Left cardiac atrium (tissue), 4 donors: Measurements from ENCODE around the gene PRSS2. TPM values are rescaled to one million over a fixed set of nuclear protein-coding genes. Genes with fewer than 3 reads are reported as not detected.

ENCODE experiments used
- ATAC-seq, 2 donors: fragments of 200-7000 bp; cut with Tn5 transposase; one replicate each; pipeline ENCODE4 v1.9.1; 2020; ENCODE audit warnings: mild to moderate bottlenecking in 2 of 2, moderate library complexity in 2 of 2
- DNase-seq: peaks from one replicate; pipeline ENCODE4 v3.0.0-alpha.2; 2020
- intact Hi-C, 2 donors: fragments of 100-400 bp; cut with DNase I; formaldehyde crosslinking; loops; one replicate each; pipeline versions ENCODE4 v1.14.1 to v1.15.1; 2022 to 2023
- total RNA-seq, 2 donors: library from RNA; stranded (reverse); fragmentation: NEBNext Ultra II Directional; extraction: Animal tissue kit (Norgen Biotek cat#: 25700); gene quantifications; one replicate each; pipeline ENCODE4 v1.2.1, GENCODE V29; 2021
- donor health status: DM: no; HTN: yes; CAD: no.
- donor health status: DM: no; HTN: yes; CAD: no; lungs with severe emphysema.
- donor health status: DM: yes; HTN: yes; CAD: no.
- donor health status: Dilated cardiomyopathy.

Gene PRSS2
- total RNA-seq, 2 donors from 2014 or later: not detected

GRCh38 chr7:142796501-142797390, 26.0 kb downstream of the PRSS2 start:
- DNase-seq (no peak), ATAC-seq (peak; percentile 17 to 31)
- intact Hi-C loops: loop anchor here in 1 of 2 donors (10.0 kb wide), 1 partner anchor 58 kb away; the partner anchor contains the start of gene EPHB6

GRCh38 chr7:142797391-142798377, 26.9 kb downstream of the PRSS2 start:
- no peak for DNase-seq
- intact Hi-C loops: loop anchor here in 1 of 2 donors (10.0 kb wide), 1 partner anchor 57 kb away; the partner anchor contains the start of gene EPHB6
- peak in 1 of 2 donors; percentile 7 for ATAC-seq

DNA sequence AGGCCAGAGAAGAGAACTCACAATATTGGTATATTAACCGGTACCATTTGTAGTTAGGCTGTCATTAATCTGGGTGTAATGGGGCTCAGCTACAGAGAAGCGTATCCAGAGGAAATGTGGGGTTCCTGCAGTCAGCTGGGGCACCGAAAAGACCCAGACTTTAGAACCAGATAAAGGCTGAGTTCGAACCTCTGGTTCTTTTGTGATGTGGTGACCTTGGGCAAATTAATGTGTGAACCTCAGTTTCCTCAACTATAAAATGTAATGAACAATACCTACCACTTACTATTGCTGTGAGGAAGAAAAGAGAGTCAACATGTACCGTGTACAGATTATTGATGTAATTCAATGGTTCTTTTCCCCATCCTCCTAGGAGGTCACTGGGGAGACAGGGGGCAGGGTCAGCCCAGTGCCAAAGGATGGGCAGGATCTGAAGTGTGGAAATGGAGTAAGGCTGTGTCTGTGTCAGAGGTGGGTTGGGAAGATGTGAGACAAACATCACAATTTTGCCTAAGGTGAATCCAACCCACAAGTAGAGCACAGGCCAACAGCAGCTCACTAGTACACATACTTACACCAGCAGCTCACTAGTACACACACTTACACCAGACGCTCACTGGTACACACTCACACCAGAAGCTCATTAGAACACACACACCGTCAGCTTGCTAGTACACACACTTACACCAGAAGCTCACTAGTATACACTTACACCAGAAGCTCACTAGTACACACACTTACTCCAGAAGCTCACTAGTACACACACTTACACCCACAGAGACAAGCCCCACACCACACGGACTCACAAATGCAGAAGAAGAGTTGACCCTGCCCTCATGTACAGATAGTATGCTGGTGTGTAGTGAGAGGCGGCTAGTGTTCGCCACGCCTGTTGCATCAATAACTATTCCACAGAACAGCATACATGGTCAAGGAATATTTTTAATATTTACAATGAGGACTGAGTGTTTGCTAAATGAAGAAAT, 28.0 kb downstream of the PRSS2 start:
- intact Hi-C loops: loop anchor here in 1 of 2 donors (10.0 kb wide), 1 partner anchor 56 kb away; the partner anchor contains the start of gene EPHB6
- no peak for DNase-seq
- ATAC-seq: no peak

GRCh38 chr7:142799437-142799835, 28.7 kb downstream of the PRSS2 start:
- intact Hi-C loops: loop anchor here in 1 of 2 donors (10.0 kb wide), 1 partner anchor 55 kb away; the partner anchor contains the start of gene EPHB6
- DNase-seq (no peak), ATAC-seq (no peak)

DNA sequence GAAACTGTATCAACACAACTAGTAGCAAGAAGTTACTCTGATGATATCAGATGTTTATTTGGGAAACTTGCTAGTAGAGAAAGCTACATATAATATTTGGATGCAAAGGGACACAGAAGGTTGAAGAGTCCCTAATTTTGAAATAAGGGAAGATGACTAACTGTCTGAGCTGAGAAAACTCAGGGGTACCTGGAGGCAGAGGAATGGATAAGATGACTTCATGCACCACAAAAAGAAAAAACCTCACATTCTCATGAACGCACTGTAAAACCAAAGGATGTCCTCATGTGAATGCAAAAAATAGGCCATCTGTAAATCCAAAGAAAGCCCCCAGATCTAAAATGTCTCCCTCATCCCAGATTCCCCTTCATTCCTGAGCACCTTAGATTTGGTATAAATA, 29.3 kb downstream of the PRSS2 start:
- ATAC-seq (no peak), DNase-seq (no peak)
- intact Hi-C loops: no loop called here

- DNase-seq (no peak), ATAC-seq (no peak)
- intact Hi-C loops: no loop called here
Measured at GRCh38 chr7:142800699-142801260, 30.0 kb downstream of the PRSS2 start.

DNA sequence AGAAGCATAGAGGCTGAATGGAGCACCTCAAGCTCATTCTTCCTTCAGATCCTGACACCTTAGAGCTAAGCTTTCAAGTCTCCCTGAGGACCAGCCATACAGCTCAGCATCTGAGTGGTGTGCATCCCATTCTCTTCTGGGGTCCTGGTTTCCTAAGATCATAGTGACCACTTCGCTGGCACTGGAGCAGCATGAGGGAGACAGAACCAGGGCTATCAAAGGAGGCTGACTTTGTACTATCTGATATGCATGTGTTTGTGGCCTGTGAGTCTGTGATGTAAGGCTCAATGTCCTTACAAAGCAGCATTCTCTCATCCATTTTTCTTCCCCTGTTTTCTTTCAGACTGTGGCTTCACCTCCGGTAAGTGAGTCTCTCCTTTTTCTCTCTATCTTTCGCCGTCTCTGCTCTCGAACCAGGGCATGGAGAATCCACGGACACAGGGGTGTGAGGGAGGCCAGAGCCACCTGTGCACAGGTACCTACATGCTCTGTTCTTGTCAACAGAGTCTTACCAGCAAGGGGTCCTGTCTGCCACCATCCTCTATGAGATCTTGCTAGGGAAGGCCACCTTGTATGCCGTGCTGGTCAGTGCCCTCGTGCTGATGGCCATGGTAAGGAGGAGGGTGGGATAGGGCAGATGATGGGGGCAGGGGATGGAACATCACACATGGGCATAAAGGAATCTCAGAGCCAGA, 31.0 kb downstream of the PRSS2 start:
- DNase-seq (no peak), ATAC-seq (no peak)
- intact Hi-C loops: no loop called here

DNA sequence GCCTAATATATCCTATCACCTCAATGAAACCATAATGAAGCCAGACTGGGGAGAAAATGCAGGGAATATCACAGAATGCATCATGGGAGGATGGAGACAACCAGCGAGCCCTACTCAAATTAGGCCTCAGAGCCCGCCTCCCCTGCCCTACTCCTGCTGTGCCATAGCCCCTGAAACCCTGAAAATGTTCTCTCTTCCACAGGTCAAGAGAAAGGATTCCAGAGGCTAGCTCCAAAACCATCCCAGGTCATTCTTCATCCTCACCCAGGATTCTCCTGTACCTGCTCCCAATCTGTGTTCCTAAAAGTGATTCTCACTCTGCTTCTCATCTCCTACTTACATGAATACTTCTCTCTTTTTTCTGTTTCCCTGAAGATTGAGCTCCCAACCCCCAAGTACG, 31.5 kb downstream of the PRSS2 start:
- intact Hi-C loops: no loop called here
- no peak for DNase-seq
- ATAC-seq: no peak

- no peak for ATAC-seq
- intact Hi-C loops: no loop called here
- DNase-seq: no peak
Measured at GRCh38 chr7:142803901-142804300, 33.1 kb downstream of the PRSS2 start.

GRCh38 chr7:142804728-142805207, 34.0 kb downstream of the PRSS2 start:
- ATAC-seq: no peak
- DNase-seq: no peak
- intact Hi-C loops: no loop called here

DNA sequence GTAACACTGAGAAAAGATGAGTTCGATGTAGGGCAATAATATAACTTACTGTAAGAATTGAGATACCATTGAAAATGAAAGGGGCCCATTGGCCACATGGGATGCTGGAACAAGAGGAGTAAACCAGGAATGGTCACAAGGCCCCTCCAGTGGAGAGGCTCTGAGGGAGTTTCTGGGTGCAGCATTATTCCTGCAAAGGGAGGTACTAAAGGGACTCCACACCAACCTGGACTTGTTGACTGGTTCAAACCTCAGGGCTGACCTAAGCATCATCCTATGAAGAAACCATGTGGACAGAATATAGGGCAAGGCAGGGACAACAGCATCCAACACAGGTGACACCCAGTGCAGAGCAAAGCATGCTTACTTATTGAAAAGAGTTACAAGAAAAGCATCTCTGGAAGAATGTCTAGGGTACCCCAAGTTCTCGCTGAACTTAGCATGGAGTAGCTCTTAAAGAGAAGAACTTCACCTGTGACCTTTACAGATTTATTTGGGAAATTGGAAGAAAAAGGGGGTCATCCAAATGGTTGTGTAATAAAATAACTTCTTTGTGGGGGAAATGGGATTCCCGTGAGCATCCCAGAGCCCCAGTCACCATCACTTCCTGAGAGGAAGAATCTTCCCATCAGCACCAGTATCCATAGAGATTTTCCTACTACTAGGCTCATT, 34.7 kb downstream of the PRSS2 start:
- intact Hi-C loops: no loop called here
- ATAC-seq (no peak), DNase-seq (no peak)

DNA sequence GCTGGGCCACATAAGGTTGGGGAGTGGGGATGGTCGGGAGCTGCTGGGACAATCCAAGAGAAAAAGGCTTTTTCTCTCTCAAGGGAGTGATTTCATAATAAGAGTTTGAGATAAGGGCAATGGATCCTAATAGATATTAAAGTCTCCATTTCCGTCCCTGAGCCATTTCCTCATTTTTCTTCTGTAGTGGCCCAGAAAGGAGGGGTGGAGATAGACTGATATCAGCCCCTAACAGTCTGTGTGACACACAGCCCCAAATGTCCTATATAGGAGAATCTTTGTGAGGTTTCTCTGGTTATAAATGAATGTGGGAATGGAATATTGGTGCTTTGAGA, 35.2 kb downstream of the PRSS2 start:
- no peak for DNase-seq
- intact Hi-C loops: no loop called here
- no peak for ATAC-seq

DNA sequence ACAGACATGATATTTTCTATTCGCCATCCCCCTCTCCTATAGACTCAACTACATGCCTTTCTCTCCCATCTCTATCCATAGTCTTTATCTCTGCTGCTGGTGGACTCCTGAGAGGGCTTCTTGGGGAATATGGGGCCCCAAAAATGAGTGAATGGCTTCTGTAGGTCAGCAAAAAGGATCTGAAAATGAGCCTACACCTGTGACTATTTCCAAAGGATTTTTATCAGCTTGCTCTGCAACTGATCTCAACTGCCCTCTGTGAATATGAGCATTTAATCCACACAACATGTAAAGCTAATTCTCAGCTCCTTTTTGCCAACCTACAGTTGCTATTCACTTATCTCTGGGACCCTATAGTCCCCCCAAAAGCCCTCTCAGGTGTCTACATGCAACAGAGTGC, 36.2 kb downstream of the PRSS2 start:
- ATAC-seq: no peak
- no peak for DNase-seq
- intact Hi-C loops: no loop called here

GRCh38 chr7:142807855-142808460, 37.2 kb downstream of the PRSS2 start:
- DNase-seq: no peak
- no peak for ATAC-seq
- intact Hi-C loops: no loop called here

GRCh38 chr7:142808461-142808801, 37.7 kb downstream of the PRSS2 start:
- ATAC-seq: no peak
- DNase-seq: no peak
- intact Hi-C loops: no loop called here

GRCh38 chr7:142808802-142809583, 38.2 kb downstream of the PRSS2 start:
- ATAC-seq (peak; percentile 70 to 80), DNase-seq (peak; percentile 35)
- intact Hi-C loops: no loop called here
